Cardiac septum (tissue), 1 donor: ENCODE data around the gene GPR162. TPM values are rescaled to one million over a fixed set of nuclear protein-coding genes. Genes with fewer than 3 reads are reported as not detected.
A peak's percentile ranks its signal among the peaks of the same experiment; 100 is the strongest.
"Not testable (repeated sequence)": the region's sequence is repeated elsewhere in the genome, so short reads cannot be mapped to it uniquely, and the experiment has no call there.

Experiments
- DNase-seq: peaks from one replicate; pipeline ENCODE4 v3.0.0-alpha.2; 2020; ENCODE audit warnings: low spot score
- intact Hi-C: fragments of 100-400 bp; cut with DNase I; formaldehyde crosslinking; loops from one replicate; pipeline ENCODE4 v1.14.0; 2022
- total RNA-seq: library from RNA; stranded (reverse); fragmentation: NEBNext Ultra II Directional; extraction: Animal tissue kit (Norgen Biotek cat#: 25700); gene quantifications from one replicate; pipeline ENCODE4 v1.2.1, GENCODE V29; 2021
- donor health status: DM: no; HTN: no; CAD: no.

The GPR162 gene
- total RNA-seq, 1 donor from 2014 or later: 5.7 TPM

DNA sequence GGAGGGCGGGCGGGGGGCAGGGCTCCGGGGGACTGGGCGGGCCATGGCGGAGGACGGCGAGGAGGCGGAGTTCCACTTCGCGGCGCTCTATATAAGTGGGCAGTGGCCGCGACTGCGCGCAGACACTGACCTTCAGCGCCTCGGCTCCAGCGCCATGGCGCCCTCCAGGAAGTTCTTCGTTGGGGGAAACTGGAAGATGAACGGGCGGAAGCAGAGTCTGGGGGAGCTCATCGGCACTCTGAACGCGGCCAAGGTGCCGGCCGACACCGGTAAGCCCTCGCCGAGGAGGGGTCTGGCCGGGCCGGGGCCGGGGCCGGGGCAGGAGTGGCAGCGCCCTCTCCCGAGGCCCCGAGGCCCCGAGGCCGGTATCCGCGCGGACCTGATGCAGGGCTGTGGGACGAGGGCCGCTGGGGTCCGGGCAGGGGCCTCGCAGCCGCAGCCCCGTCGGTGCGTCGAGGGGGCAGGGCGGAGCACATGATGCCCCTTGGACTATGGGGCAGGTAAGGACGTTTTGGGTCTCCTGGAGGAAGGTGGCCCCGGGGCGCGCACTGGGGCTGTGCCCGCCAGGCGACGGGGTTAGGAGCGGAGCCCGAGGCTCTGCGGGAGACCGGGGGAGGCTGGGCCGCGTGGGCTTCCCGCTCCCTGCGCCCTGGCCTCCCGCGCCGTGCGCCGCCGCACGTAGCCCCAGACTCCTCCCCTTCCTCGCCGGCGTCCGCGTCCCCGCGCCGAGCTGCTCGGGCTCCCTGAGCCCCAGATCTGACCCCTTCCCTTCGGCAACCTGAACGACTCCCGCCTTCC, 46.0 kb downstream of the GPR162 start, which contains the start of gene TPI1:
Gene TPI1, plus strand, starts transcription at position 119 of the 798 bp plus-strand sequence. Its CDS starts 36 bp downstream, at position 155.
- intact Hi-C loops: no loop called here
- DNase-seq: peak; percentile 95

DNA sequence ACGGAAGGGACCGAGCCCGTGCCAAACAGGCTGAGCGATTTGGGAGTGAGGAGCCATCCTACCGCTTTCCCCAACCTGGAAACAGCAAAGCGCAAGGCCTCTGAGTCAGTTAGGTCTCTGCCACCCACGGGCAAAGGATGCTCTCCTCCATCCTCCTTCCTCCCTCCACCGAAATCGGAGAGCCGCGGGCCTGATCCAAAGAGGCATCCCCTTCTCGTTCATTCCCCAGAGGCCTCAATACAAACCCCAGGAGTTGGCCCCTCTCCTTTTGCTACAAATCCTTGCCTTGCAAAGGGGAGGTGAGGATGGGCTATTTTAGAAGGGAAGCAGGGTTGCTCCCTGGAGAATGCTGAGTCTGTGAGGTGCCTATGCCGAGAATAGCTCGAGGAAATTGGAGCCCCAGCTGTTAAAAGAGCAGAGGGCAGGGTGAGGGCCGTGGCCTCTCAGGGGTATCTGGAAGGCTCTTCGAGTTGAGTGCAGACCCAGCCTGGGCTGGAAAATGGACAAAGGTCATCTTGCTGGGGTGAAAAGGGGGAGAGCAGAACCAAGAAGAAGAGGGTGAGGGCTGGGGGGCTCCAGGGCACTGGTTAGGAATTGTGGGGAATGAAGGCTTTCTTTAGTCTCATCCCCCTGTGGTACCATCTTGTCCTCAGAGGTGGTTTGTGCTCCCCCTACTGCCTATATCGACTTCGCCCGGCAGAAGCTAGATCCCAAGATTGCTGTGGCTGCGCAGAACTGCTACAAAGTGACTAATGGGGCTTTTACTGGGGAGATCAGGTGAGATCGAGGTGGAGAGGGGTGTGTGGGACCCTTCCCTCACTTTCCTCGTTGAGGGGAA, 46.8 kb downstream of the GPR162 start:
- no peak for DNase-seq
- intact Hi-C loops: no loop called here

DNA sequence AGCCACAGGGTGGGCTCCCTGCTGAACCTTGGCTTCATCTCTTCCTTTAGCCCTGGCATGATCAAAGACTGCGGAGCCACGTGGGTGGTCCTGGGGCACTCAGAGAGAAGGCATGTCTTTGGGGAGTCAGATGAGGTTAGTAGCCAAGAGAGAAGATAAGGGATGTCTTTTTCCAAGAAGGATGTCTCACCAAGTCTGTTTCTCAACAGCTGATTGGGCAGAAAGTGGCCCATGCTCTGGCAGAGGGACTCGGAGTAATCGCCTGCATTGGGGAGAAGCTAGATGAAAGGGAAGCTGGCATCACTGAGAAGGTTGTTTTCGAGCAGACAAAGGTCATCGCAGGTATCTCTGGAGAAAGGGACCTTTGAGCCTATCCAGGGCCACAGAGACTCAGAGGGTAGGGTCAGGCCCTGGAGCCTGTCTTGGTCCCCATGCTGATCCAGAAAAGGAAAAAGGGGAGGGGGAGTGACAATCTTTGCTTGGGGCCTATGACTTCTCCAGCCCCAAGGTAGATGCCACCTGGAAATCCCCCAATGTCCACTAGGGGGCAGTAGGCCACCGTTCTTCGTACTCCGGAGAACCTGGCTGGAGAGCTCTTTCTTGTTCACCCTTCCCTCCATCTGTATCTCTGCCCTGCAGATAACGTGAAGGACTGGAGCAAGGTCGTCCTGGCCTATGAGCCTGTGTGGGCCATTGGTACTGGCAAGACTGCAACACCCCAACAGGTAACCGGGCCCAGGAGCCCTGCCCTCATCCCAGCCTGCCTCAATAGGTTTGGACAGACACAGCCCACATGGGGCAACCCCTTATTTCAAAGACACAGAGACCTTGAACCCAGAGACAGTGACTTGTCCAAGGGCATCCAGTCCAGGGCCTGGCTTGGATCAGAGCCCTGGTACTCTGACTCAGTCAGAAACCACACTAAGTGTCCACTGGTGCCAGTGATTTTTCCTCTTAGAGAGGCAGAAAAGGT, 47.7 kb downstream of the GPR162 start:
- intact Hi-C loops: no loop called here

DNA sequence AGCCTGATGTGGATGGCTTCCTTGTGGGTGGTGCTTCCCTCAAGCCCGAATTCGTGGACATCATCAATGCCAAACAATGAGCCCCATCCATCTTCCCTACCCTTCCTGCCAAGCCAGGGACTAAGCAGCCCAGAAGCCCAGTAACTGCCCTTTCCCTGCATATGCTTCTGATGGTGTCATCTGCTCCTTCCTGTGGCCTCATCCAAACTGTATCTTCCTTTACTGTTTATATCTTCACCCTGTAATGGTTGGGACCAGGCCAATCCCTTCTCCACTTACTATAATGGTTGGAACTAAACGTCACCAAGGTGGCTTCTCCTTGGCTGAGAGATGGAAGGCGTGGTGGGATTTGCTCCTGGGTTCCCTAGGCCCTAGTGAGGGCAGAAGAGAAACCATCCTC, 48.7 kb downstream of the GPR162 start:
- DNase-seq, intact Hi-C loops: not testable (repeated sequence)

More for the DNA sequence above, 47.7 kb downstream of the GPR162 start:
- peak; percentile 90 for DNase-seq

DNA sequence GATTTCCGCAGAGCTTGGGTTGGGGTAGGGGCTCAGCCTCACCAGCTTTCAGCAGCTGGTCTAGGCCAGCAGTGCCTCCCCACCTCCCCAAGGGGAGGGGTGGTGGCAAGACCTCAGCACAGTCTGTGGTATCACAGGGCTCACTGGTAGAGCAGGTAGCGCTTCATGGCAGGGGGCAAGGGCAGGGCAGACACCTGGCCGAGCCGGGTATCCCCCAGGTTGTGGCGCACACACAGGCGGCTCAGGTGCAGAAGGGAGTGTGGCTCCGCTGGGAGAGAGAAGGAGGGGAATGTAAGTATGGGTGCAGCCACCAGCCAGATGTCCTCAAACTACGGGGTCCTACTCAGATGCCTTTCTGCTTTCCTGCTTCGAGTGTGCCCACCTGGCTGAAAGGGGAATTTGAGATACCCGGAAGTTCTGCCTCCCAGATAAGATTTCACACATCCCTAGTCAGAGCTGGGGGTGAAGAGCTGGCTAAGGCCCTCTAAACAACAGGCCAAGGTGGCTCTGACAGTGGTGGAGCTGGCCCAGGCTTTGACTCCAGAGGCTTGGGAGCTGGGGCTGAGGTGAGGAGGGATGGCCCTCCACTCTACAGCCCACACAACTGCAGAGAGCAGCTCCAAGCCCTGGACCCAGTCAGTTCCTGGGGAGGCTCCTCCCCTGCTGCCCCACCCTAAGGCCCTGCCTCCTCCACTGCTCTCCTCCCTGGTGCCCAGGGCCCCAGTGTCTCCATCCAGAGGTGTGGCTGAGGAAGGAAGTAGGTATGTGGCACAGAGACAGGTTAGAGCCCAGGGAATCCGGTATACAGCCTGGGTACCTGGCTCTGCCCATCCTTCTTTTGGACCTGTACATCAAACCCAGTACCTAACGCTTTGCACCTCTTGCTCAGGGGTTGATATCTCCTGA, 49.7 kb downstream of the GPR162 start:
- intact Hi-C loops: no loop called here
- DNase-seq: no peak

DNA sequence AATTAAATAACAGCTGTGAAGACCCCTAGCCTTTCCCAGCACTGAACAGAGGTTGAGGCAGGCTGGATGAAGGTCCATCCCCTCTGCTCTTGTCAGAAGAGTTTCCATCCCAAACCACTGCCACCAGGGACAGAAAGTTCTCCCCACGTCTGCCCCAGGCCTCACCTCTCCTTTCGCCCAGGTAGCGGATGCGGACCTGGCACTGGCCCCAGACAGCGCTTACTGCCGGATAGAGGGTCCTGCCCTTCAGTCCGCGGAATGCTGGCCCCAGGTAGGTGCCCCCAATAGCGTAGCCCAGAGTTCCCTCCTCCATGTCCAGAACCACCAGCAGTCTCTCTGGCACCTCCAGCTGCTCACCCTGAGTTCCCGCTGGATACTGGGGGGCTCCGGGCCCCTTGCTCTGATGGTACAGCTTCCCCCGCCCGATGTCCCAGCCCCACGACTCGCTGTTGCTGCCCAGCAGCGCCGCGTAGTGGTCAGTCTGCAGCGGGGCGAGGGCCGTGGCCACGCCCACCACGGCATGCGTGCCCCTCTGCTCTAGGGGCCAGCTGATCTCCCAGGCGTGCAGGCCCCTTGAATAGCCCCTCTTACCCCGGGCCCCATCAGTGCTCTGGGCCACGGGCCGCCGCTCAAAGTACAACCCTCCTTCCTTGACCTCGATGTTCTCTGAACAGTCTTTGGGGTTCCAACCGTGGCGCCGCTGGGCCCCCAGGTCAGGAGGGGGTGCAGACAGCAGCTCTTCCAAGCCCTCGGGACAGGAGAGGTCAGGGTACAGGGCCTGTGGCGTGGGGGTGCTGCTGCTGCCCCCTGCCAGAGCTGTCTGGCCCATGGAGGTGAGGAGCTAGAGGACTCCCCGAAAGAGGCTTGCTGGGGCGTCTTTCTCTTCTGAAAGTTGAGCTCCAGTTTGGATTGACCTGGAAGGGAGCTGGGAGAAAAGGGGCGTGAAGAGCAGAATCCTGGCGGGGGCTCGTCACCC, 50.7 kb downstream of the GPR162 start:
- intact Hi-C loops: loop anchor here (2.0 kb wide), 1 partner anchor 32 kb away; the partner anchor contains the start of gene LRRC23
- DNase-seq: peak; percentile 94

DNA sequence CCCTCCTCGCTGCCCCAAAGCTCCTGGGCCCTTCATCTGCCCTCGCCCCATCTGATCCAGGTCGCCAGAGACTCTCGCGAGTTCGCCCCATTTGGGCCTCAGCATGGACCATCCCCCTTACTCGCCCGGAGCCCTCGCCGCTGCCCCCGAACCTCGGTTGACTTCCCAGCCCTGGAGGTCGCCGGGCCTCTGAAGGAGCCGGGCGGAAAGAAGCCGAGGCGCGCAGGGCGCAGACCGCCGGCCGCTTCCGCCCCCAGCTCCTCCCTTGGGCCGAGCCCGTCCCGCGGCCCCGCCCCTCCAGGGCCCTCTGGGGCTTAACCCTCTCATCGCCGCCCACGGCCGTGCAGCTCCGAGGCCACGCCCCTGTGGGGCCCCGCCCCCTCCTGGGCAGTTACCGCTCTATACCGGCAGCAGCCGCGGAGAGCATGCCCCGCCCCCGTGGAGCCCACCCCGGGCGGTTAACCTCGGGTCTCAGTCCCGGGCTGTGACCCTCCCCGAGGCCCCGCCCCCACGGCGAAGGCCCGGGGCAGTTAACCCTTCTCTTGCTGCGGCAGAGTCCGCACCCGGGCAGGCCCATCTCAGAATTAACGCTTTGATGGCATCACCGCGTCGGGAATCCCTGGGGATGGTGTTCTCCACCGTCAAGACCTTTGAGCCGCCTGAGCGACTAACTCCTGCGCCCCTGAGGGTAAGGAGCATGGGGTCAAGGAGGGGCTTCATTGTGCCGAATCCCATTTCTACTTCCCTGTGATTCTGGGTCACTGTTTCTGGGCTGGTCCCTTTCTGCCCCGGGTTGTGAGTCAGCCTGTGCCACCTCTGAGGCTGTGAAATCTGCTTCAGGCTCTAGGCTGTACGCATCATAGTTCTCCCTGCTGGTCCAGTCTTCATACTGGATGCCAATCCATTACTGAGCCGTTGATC, 51.7 kb downstream of the GPR162 start, which contains the start of gene SPSB2:
Gene SPSB2, minus strand, starts transcription at position 210 of the 921 bp plus-strand sequence. CDS start 402 bp downstream, outside the sequence.
- intact Hi-C loops: loop anchor here (2.0 kb wide), 1 partner anchor 31 kb away; the partner anchor contains the start of gene LRRC23
- peak; percentile 98 for DNase-seq

DNA sequence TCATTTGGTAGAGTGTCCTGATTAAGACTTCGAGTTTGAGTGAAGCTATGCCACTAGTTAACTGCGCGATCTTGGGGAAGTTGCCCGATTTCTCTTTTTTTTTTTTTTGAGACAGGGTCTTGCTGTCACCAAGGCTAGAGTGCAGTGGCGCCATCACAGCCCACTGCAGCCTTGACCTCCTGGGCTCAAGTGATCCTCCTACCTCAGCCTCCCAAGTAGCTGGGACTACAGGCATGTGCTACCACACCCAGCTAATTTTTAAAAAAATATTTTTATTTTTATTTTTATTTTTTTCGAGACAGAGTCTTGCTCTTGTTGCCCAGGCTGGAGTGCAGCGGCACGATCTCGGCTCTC, 52.4 kb downstream of the GPR162 start:
- DNase-seq, intact Hi-C loops: not testable (repeated sequence)

Other genes starting within 250 kb of the GPR162 start
- gene CHD4, start 214.4 kb upstream of the GPR162 start, total RNA-seq: 186 TPM
- 2.6 TPM for gene LPAR5, start 185.9 kb upstream of the GPR162 start, total RNA-seq
- 1.6 TPM for gene ACRBP, start 174.4 kb upstream of the GPR162 start, total RNA-seq
- 20.6 TPM for gene ING4, start 158.7 kb upstream of the GPR162 start, total RNA-seq
- gene ZNF384, start 132.4 kb upstream of the GPR162 start, total RNA-seq: 32.7 TPM
- 0.40 TPM for gene PIANP, start 121.0 kb upstream of the GPR162 start, total RNA-seq
- gene COPS7A, start 97.8 kb upstream of the GPR162 start, total RNA-seq: 64.7 TPM
- gene MLF2, start 68.7 kb upstream of the GPR162 start, total RNA-seq: 135 TPM
- 234 TPM for gene PTMS, start 55.5 kb upstream of the GPR162 start, total RNA-seq
- 0.57 TPM for gene LAG3, start 49.3 kb upstream of the GPR162 start, total RNA-seq
- 3.8 TPM for gene CD4, start 32.3 kb upstream of the GPR162 start, total RNA-seq
- 25.7 TPM for gene P3H3, start 6.6 kb downstream of the GPR162 start, total RNA-seq
- 9.7 TPM for gene GNB3, start 19.1 kb downstream of the GPR162 start, total RNA-seq
- gene CDCA3, start 29.5 kb downstream of the GPR162 start, total RNA-seq: 0.65 TPM
- 83.5 TPM for gene USP5, start 30.3 kb downstream of the GPR162 start, total RNA-seq
- gene TPI1, start 45.7 kb downstream of the GPR162 start, total RNA-seq: 657 TPM
- 4.5 TPM for gene SPSB2, start 51.5 kb downstream of the GPR162 start, total RNA-seq
- 13.3 TPM for gene LRRC23, start 83.0 kb downstream of the GPR162 start, total RNA-seq
- 29.7 TPM for gene ENO2, start 92.8 kb downstream of the GPR162 start, total RNA-seq
- 76.9 TPM for gene ATN1, start 106.1 kb downstream of the GPR162 start, total RNA-seq
- not detected for gene RNU7-1, start 122.0 kb downstream of the GPR162 start, total RNA-seq
- gene C12orf57, start 122.2 kb downstream of the GPR162 start, total RNA-seq: 162 TPM
- gene PTPN6, start 129.5 kb downstream of the GPR162 start, total RNA-seq: 7.0 TPM
- 125 TPM for gene PHB2, start 148.8 kb downstream of the GPR162 start, total RNA-seq
- 32.7 TPM for gene EMG1, start 149.1 kb downstream of the GPR162 start, total RNA-seq
- gene LPCAT3, start 196.7 kb downstream of the GPR162 start, total RNA-seq: 19.7 TPM
- gene C1S, start 238.9 kb downstream of the GPR162 start, total RNA-seq: 69.0 TPM